Keratinocyte (primary cell): Measurements from ENCODE around the gene RPL13A. TPM values are rescaled to one million over a fixed set of nuclear protein-coding genes. Genes with fewer than 3 reads are reported as not detected.
A peak's percentile ranks its signal among the peaks of the same experiment; 100 is the strongest.

Source experiments
- DNase-seq: peaks from one replicate; pipeline ENCODE4 v3.0.0-alpha.2; 2011; ENCODE audit warnings: low read depth, missing footprints, low spot score
- FAIRE-seq: peaks from 2 replicates; lab custom pipeline; 2011; peaks lifted over from hg19 to GRCh38; lab: Jason Lieb, UNC
- H2AFZ ChIP-seq: 2 replicates; pipeline ENCODE4 v1.6.0; 2012; ENCODE audit warnings: low read length, control low read depth, inconsistent platforms; ENCODE audit not compliant: control insufficient read depth
- H3K27ac ChIP-seq: 2 replicates; pipeline ENCODE4 v1.5.1; 2011; ENCODE audit warnings: low read length; ENCODE audit not compliant: control insufficient read depth, insufficient read depth
- H3K27me3 ChIP-seq: 3 replicates; pipeline ENCODE4 v1.6.0; 2011; ENCODE audit warnings: low read length; ENCODE audit not compliant: control insufficient read depth, insufficient read depth; ENCODE audit errors: extremely low read depth
- H3K36me3 ChIP-seq, 2 experiments: 2 replicates in 1 of 2; 3 replicates in 1 of 2; pipeline ENCODE4 v1.5.1; 2011; ENCODE audit warnings: low read length in 2 of 2, mild to moderate bottlenecking in 1 of 2; ENCODE audit not compliant: control insufficient read depth in 2 of 2, insufficient read depth in 2 of 2; ENCODE audit errors: extremely low read depth in 1 of 2
- H3K4me1 ChIP-seq: 3 replicates; pipeline ENCODE4 v1.5.1; 2011; ENCODE audit warnings: low read length; ENCODE audit not compliant: control insufficient read depth, insufficient read depth; ENCODE audit errors: extremely low read depth
- H3K4me2 ChIP-seq: 3 replicates; pipeline ENCODE4 v1.6.0; 2011; ENCODE audit warnings: low read depth, low read length; ENCODE audit not compliant: control insufficient read depth, insufficient read depth; ENCODE audit errors: extremely low read depth
- H3K4me3 ChIP-seq, 3 experiments: fragments of 200-600 bp in 1 of 3; sonication (generic) in 1 of 3; 2 replicates in 2 of 3; 3 replicates in 1 of 3; pipeline ENCODE4 v1.5.1; 2011 to 2016; ENCODE audit warnings: low read length in 3 of 3, mild to moderate bottlenecking in 3 of 3, control low read depth in 2 of 3, inconsistent platforms in 1 of 3, low read depth in 1 of 3, mixed read lengths in 1 of 3, mixed run types in 1 of 3, moderate library complexity in 1 of 3; ENCODE audit not compliant: control insufficient read depth in 2 of 3, insufficient read depth in 2 of 3; ENCODE audit errors: extremely low read depth in 1 of 3
- H3K79me2 ChIP-seq: 2 replicates; pipeline ENCODE4 v1.6.0; 2012; ENCODE audit warnings: low read length; ENCODE audit not compliant: control insufficient read depth, insufficient read depth
- H3K9ac ChIP-seq: 3 replicates; pipeline ENCODE4 v1.6.0; 2011; ENCODE audit warnings: low read length; ENCODE audit not compliant: control insufficient read depth, insufficient read depth; ENCODE audit errors: extremely low read depth
- H3K9me1 ChIP-seq: 3 replicates; pipeline ENCODE4 v1.6.0; 2011; ENCODE audit warnings: low read length; ENCODE audit not compliant: control insufficient read depth, insufficient read depth; ENCODE audit errors: extremely low read depth
- H3K9me3 ChIP-seq: 2 replicates; pipeline ENCODE4 v1.5.1; 2012; ENCODE audit warnings: low read depth, low read length; ENCODE audit not compliant: control insufficient read depth
- H4K20me1 ChIP-seq: 3 replicates; pipeline ENCODE4 v1.6.0; 2011; ENCODE audit warnings: low read length; ENCODE audit not compliant: control insufficient read depth, insufficient read depth; ENCODE audit errors: extremely low read depth
- CTCF ChIP-seq, 3 experiments: IDR thresholded peaks in 1 of 3; conservative IDR thresholded peaks in 1 of 3; optimal IDR thresholded peaks in 1 of 3; 2 replicates in 2 of 3; 3 replicates in 1 of 3; pipeline versions ENCODE3 to v1.5.1; 2011; ENCODE audit warnings: low read length in 3 of 3, mild to moderate bottlenecking in 3 of 3, moderate library complexity in 2 of 3, control low read depth in 1 of 3, inconsistent platforms in 1 of 3; ENCODE audit not compliant: insufficient read depth in 2 of 3; ENCODE audit errors: extremely low read depth in 1 of 3
- EZH2 ChIP-seq: IDR thresholded peaks from one replicate; pipeline ENCODE4 v1.6.1; 2012; ENCODE audit warnings: inconsistent platforms, mild to moderate bottlenecking, low read length, moderate library complexity
- dilution Hi-C: fragments of 300-500 bp; cut with MboI; formaldehyde crosslinking; loops from one replicate; pipeline ENCODE4 v1.7.0; 2020; ENCODE audit warnings: low sequenced_read_pairs; ENCODE audit not compliant: extremely low pct_ligation_motif_present
- polyA plus RNA-seq, 5 experiments: library from polyadenylated mRNA; depleted of rRNA in 3 of 5; stranded (reverse) in 3 of 5; stranded (forward) in 1 of 5; unstranded in 1 of 5; fragments of >200 nt; gene quantifications; 1 replicate in 1 of 5; 2 replicates in 3 of 5; 3 replicates in 1 of 5; pipeline versions ENCODE4 v1.2.1 to v1.2.3, GENCODE V29; 2011 to 2012; ENCODE audit warnings: missing spikeins in 2 of 5, low read depth in 1 of 5, low replicate concordance in 1 of 5

Gene RPL13A
- polyA plus RNA-seq, 1 donor (not counting 4 experiments of a cell fraction or from before 2014, with no cell fraction given): 3,383 TPM

GRCh38 chr19:49512970-49513745 is 25.8 kb downstream of the RPL13A start:
- Histone ChIP-seq H3K4me2 (peak overlapping the region; percentile 80), H3K9me3 (no peaks in the 10 kb centered on the region), H2AFZ (peak overlapping the region; percentile 63), H3K9me1 (no peaks in the 10 kb centered on the region), H3K4me3 (peak overlapping the region; percentile 46 to 59 (median 57)), H3K4me1 (peaks cover 9% of the 10 kb centered on the region), H3K79me2 (no peaks in the 10 kb centered on the region), H3K9ac (peak overlapping the region; percentile 44), H3K36me3 (no peaks in the 10 kb centered on the region), H3K27ac (no peak overlapping the region), H4K20me1 (no peaks in the 10 kb centered on the region), H3K27me3 (no peaks in the 10 kb centered on the region)
- dilution Hi-C loops: no loop called here
- TF ChIP-seq EZH2 (no peak), CTCF (optimal IDR thresholded peaks at IDR 0.05 in 1 of 3, IDR thresholded peaks at IDR 0.05 in 1 of 3, conservative IDR thresholded peaks at IDR 0.05 in 1 of 3; ENCODE audit: extremely low read depth in 1 of 3, insufficient read depth in 2 of 3, low read length in 3 of 3) (no peak)
- FAIRE-seq: no peak
- DNase-seq: no peak

- H3K4me2 ChIP-seq: peak overlapping the region; percentile 80
- no peak for DNase-seq
- H3K9me1 ChIP-seq: no peaks in the 10 kb centered on the region
- no peak overlapping the region for H2AFZ ChIP-seq
- no peak for TF ChIP-seq CTCF (optimal IDR thresholded peaks at IDR 0.05 in 1 of 3, IDR thresholded peaks at IDR 0.05 in 1 of 3, conservative IDR thresholded peaks at IDR 0.05 in 1 of 3; ENCODE audit: extremely low read depth in 1 of 3, insufficient read depth in 2 of 3, low read length in 3 of 3)
- TF ChIP-seq EZH2: no peak
- no peaks in the 10 kb centered on the region for H3K27me3 ChIP-seq
- H3K4me1 ChIP-seq: peaks cover 9% of the 10 kb centered on the region
- no peak for FAIRE-seq
- dilution Hi-C loops: no loop called here
- no peaks in the 10 kb centered on the region for H4K20me1 ChIP-seq
- H3K4me3 ChIP-seq: peak overlapping the region in 1 of 3 experiments; percentile 46
- H3K9ac ChIP-seq: peak overlapping the region; percentile 44
- H3K79me2 ChIP-seq: no peaks in the 10 kb centered on the region
- no peaks in the 10 kb centered on the region for H3K9me3 ChIP-seq
- no peak overlapping the region for H3K27ac ChIP-seq
- H3K36me3 ChIP-seq: no peaks in the 10 kb centered on the region
Measured at GRCh38 chr19:49513746-49514118, 26.3 kb downstream of the RPL13A start.
